Stimulated activated memory B cell treated with anti-CD40 and anti-IgM and Interleukin-4, amounts not matched to agents 10 μg/mL and 1 μg/mL and 100 μg/mL, for 72 hours (primary cell): ENCODE data around the gene ZPR1.
"Not testable (repeated sequence)": the region's sequence is repeated elsewhere in the genome, so short reads cannot be mapped to it uniquely, and the experiment has no call there.

Experiments
- ATAC-seq: fragments of 150-1000 bp; cut with Tn5 transposase; 2 replicates; pipeline ENCODE4 v1.10.0; 2021
- H3K27ac Mint-ChIP-seq: one replicate; pipeline ENCODE4 v1.8.0; 2022; ENCODE audit warnings: mild to moderate bottlenecking, mixed read lengths
- H3K27me3 Mint-ChIP-seq: one replicate; pipeline ENCODE4 v1.8.0; 2022; ENCODE audit warnings: mixed read lengths
- H3K36me3 Mint-ChIP-seq: one replicate; pipeline ENCODE4 v1.8.0; 2022; ENCODE audit warnings: mixed read lengths
- H3K4me1 Mint-ChIP-seq: one replicate; pipeline ENCODE4 v1.8.0; 2022; ENCODE audit warnings: mixed read lengths
- H3K4me3 Mint-ChIP-seq: one replicate; pipeline ENCODE4 v1.8.0; 2022; ENCODE audit warnings: mild to moderate bottlenecking, moderate library complexity, mixed read lengths
- H3K9me3 Mint-ChIP-seq: one replicate; pipeline ENCODE4 v1.8.0; 2022; ENCODE audit warnings: mixed read lengths

Gene ZPR1

GRCh38 chr11:116787786-116788486 lies at the start of gene ZPR1:
ZPR1 (minus strand) TSS chr11:116788023; CDS start chr11:116787990, 33 bp downstream.
- H3K27ac Mint-ChIP-seq, result peak within 1 kb of the TSS; percentile 93
- H3K36me3 Mint-ChIP-seq, result peaks cover 31% of the 10 kb centered on the region
- H3K9me3 Mint-ChIP-seq, result no peaks in the 10 kb centered on the region
- H3K4me1 Mint-ChIP-seq, result peaks cover 30% of the 10 kb centered on the region
- peaks cover 9% of the 10 kb centered on the region for H3K27me3 Mint-ChIP-seq
- ATAC-seq, result peak; percentile 95
- peak within 1 kb of the TSS; percentile 84 for H3K4me3 Mint-ChIP-seq

- no peak overlapping the region for H3K27ac Mint-ChIP-seq
- no peak overlapping the region for H3K4me3 Mint-ChIP-seq
- H3K27me3 Mint-ChIP-seq, result no peaks in the 10 kb centered on the region
- ATAC-seq, result no peak
- no peaks in the 10 kb centered on the region for H3K36me3 Mint-ChIP-seq
- peaks cover 19% of the 10 kb centered on the region for H3K4me1 Mint-ChIP-seq
- no peaks in the 10 kb centered on the region for H3K9me3 Mint-ChIP-seq
These were observed 48.8 kb upstream of the ZPR1 start for GRCh38 chr11:116836632-116836991.

GRCh38 chr11:116835791-116836631 lies 48.2 kb upstream of the ZPR1 start:
- peak; percentile 86 for ATAC-seq
- Mint-ChIP-seq H3K36me3 (no peaks in the 10 kb centered on the region), H3K27ac (peak overlapping the region; percentile 32), H3K4me3 (peak overlapping the region; percentile 63), H3K9me3 (no peaks in the 10 kb centered on the region), H3K4me1 (peaks cover 19% of the 10 kb centered on the region), H3K27me3 (peaks cover 6% of the 10 kb centered on the region)

- Mint-ChIP-seq H3K27ac (peak overlapping the region; percentile 32), H3K36me3 (no peaks in the 10 kb centered on the region), H3K4me1 (peaks cover 19% of the 10 kb centered on the region), H3K27me3 (peaks cover 11% of the 10 kb centered on the region), H3K4me3 (peak overlapping the region; percentile 63), H3K9me3 (no peaks in the 10 kb centered on the region)
- ATAC-seq, result peak; percentile 1
These were observed 47.4 kb upstream of the ZPR1 start for GRCh38 chr11:116835042-116835772.

GRCh38 chr11:116834535-116835041 lies 46.8 kb upstream of the ZPR1 start:
- Mint-ChIP-seq H3K27me3 (peaks cover 11% of the 10 kb centered on the region), H3K4me3 (peak overlapping the region; percentile 21), H3K4me1 (peaks cover 19% of the 10 kb centered on the region)
- not testable (repeated sequence) for H3K27ac Mint-ChIP-seq, H3K9me3 Mint-ChIP-seq, H3K36me3 Mint-ChIP-seq, ATAC-seq

- Mint-ChIP-seq H3K27ac (no peak overlapping the region), H3K4me3 (no peak overlapping the region), H3K36me3 (no peaks in the 10 kb centered on the region), H3K27me3 (peaks cover 11% of the 10 kb centered on the region), H3K4me1 (peaks cover 19% of the 10 kb centered on the region), H3K9me3 (no peaks in the 10 kb centered on the region)
- ATAC-seq, result no peak
These were observed 46.2 kb upstream of the ZPR1 start for GRCh38 chr11:116833816-116834534.

- Mint-ChIP-seq H3K27ac (no peak overlapping the region), H3K4me1 (peaks cover 19% of the 10 kb centered on the region), H3K36me3 (no peaks in the 10 kb centered on the region), H3K27me3 (peaks cover 11% of the 10 kb centered on the region), H3K4me3 (no peak overlapping the region), H3K9me3 (no peaks in the 10 kb centered on the region)
- no peak for ATAC-seq
These were observed 45.6 kb upstream of the ZPR1 start for GRCh38 chr11:116833491-116833815.

GRCh38 chr11:116832350-116833290 lies 44.8 kb upstream of the ZPR1 start:
- H3K4me3 Mint-ChIP-seq, result no peak overlapping the region
- no peaks in the 10 kb centered on the region for H3K9me3 Mint-ChIP-seq
- no peak for ATAC-seq
- H3K27me3 Mint-ChIP-seq, result peaks cover 11% of the 10 kb centered on the region
- H3K27ac Mint-ChIP-seq, result no peak overlapping the region
- no peaks in the 10 kb centered on the region for H3K36me3 Mint-ChIP-seq
- peaks cover 19% of the 10 kb centered on the region for H3K4me1 Mint-ChIP-seq

GRCh38 chr11:116831790-116832349 lies 44.0 kb upstream of the ZPR1 start:
- no peak for ATAC-seq
- Mint-ChIP-seq H3K4me3 (no peak overlapping the region), H3K27ac (no peak overlapping the region), H3K4me1 (peaks cover 19% of the 10 kb centered on the region), H3K27me3 (peaks cover 11% of the 10 kb centered on the region), H3K9me3 (no peaks in the 10 kb centered on the region), H3K36me3 (no peaks in the 10 kb centered on the region)

GRCh38 chr11:116830184-116830912 lies 42.5 kb upstream of the ZPR1 start:
- no peaks in the 10 kb centered on the region for H3K36me3 Mint-ChIP-seq
- no peak overlapping the region for H3K4me3 Mint-ChIP-seq
- no peak for ATAC-seq
- H3K9me3 Mint-ChIP-seq, result no peaks in the 10 kb centered on the region
- H3K27ac Mint-ChIP-seq, result no peak overlapping the region
- peaks cover 8% of the 10 kb centered on the region for H3K4me1 Mint-ChIP-seq
- peaks cover 11% of the 10 kb centered on the region for H3K27me3 Mint-ChIP-seq

- no peak for ATAC-seq
- Mint-ChIP-seq H3K9me3 (no peaks in the 10 kb centered on the region), H3K27me3 (peaks cover 11% of the 10 kb centered on the region), H3K36me3 (no peaks in the 10 kb centered on the region), H3K4me3 (no peak within 1 kb of the TSS), H3K27ac (no peak within 1 kb of the TSS), H3K4me1 (peaks cover 1% of the 10 kb centered on the region)
These were observed 41.8 kb upstream of the ZPR1 start, which contains the start of gene APOC3 for GRCh38 chr11:116829525-116830183. APOC3 (plus strand) TSS chr11:116829907; CDS start chr11:116830583, 676 bp downstream.

GRCh38 chr11:116828632-116829524 lies 41.1 kb upstream of the ZPR1 start:
- no peak overlapping the region for H3K27ac Mint-ChIP-seq
- ATAC-seq, result no peak

More at GRCh38 chr11:116828632-116829524, 41.1 kb upstream of the ZPR1 start:
- Mint-ChIP-seq H3K4me1 (no peaks in the 10 kb centered on the region), H3K4me3 (no peak overlapping the region), H3K27me3 (peaks cover 11% of the 10 kb centered on the region), H3K9me3 (no peaks in the 10 kb centered on the region), H3K36me3 (no peaks in the 10 kb centered on the region)
